ENCODE data around the gene SDCCAG8.

The SDCCAG8 gene

GRCh38 chr1:243218059-243218458, 37.8 kb upstream of the SDCCAG8 start:
- H3K4me3 Mint-ChIP-seq: no peak overlapping the region
- TF ChIP-seq, protein P1, sequence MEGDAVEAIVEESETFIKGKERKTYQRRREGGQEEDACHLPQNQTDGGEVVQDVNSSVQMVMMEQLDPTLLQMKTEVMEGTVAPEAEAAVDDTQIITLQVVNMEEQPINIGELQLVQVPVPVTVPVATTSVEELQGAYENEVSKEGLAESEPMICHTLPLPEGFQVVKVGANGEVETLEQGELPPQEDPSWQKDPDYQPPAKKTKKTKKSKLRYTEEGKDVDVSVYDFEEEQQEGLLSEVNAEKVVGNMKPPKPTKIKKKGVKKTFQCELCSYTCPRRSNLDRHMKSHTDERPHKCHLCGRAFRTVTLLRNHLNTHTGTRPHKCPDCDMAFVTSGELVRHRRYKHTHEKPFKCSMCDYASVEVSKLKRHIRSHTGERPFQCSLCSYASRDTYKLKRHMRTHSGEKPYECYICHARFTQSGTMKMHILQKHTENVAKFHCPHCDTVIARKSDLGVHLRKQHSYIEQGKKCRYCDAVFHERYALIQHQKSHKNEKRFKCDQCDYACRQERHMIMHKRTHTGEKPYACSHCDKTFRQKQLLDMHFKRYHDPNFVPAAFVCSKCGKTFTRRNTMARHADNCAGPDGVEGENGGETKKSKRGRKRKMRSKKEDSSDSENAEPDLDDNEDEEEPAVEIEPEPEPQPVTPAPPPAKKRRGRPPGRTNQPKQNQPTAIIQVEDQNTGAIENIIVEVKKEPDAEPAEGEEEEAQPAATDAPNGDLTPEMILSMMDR (IDR thresholded peaks at IDR 0.05): no peak
- no peaks in the 10 kb centered on the region for H3K4me1 Mint-ChIP-seq
- no peaks in the 10 kb centered on the region for H3K27me3 Mint-ChIP-seq (ENCODE audit: low read depth, poor library complexity)
- DNase-seq: no peak
- H3K9me3 Mint-ChIP-seq: peaks cover 11% of the 10 kb centered on the region
- no peak overlapping the region for H3K27ac Mint-ChIP-seq
- H3K36me3 Mint-ChIP-seq (ENCODE audit: low read depth): peaks cover 92% of the 10 kb centered on the region

GRCh38 chr1:243227622-243228021, 28.2 kb upstream of the SDCCAG8 start:
- Mint-ChIP-seq H3K9me3 (peaks cover 55% of the 10 kb centered on the region), H3K4me1 (no peaks in the 10 kb centered on the region), H3K27me3 (ENCODE audit: low read depth, poor library complexity) (no peaks in the 10 kb centered on the region), H3K27ac (no peak overlapping the region), H3K4me3 (no peak overlapping the region), H3K36me3 (ENCODE audit: low read depth) (peaks cover 89% of the 10 kb centered on the region)
- no peak for DNase-seq
- TF ChIP-seq, protein P1 (IDR thresholded peaks at IDR 0.05): no peak

DNA sequence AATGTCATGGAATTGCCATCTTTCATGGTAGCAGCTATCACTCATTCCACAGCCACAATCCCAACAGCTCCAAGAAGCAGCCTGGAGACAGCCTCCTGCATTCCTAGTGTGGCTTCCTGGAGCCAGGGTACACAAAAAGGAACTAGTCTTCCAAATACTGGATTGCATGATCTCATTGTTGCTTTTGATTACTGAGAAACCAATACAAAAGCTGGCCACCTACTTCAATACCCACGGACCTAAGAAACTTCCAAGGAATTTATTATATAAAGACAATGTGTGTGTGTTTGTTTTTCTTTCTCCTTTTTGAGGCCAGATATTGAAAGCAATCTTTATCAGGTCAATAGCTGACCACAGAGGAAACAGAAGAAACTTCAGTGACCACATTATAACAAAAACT, 26.3 kb upstream of the SDCCAG8 start:
- no peak for DNase-seq
- Mint-ChIP-seq H3K36me3 (ENCODE audit: low read depth) (peaks cover 87% of the 10 kb centered on the region), H3K9me3 (peaks cover 71% of the 10 kb centered on the region), H3K27ac (no peak overlapping the region), H3K27me3 (ENCODE audit: low read depth, poor library complexity) (no peaks in the 10 kb centered on the region), H3K4me1 (no peaks in the 10 kb centered on the region), H3K4me3 (no peak overlapping the region)
- TF ChIP-seq, protein P1 (IDR thresholded peaks at IDR 0.05): no peak

DNA sequence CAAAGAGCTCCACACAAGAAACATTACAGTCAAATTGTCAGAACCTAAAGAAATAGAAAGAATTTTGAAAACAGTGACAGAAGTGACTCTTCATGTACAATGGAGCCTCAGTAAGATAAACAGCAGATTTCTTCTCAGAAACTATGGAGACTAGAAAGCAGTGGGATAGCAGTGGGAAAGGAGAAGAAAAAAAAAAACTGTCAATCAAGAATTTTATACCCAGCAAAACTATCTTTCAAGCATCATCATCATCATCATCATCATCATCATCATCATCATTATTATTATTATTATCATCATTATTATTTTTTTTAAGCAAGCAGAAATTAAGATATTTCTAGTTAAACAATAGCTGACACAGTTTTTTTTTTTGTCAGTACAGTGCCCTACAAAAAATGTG, 24.9 kb upstream of the SDCCAG8 start:
- Mint-ChIP-seq H3K27ac (no peak overlapping the region), H3K36me3 (ENCODE audit: low read depth) (peaks cover 92% of the 10 kb centered on the region), H3K4me1 (no peaks in the 10 kb centered on the region), H3K4me3 (no peak overlapping the region), H3K27me3 (ENCODE audit: low read depth, poor library complexity) (no peaks in the 10 kb centered on the region), H3K9me3 (peaks cover 83% of the 10 kb centered on the region)
- TF ChIP-seq, protein P1 (IDR thresholded peaks at IDR 0.05): no peak
- no peak for DNase-seq

- Mint-ChIP-seq H3K27ac (no peak overlapping the region), H3K36me3 (ENCODE audit: low read depth) (peaks cover 94% of the 10 kb centered on the region), H3K4me3 (no peak overlapping the region), H3K9me3 (peaks cover 89% of the 10 kb centered on the region), H3K27me3 (ENCODE audit: low read depth, poor library complexity) (no peaks in the 10 kb centered on the region), H3K4me1 (no peaks in the 10 kb centered on the region)
- TF ChIP-seq, protein P1 (IDR thresholded peaks at IDR 0.05): no peak
- DNase-seq: no peak
Measured at GRCh38 chr1:243233908-243234307, 21.9 kb upstream of the SDCCAG8 start.

- peaks cover 94% of the 10 kb centered on the region for H3K36me3 Mint-ChIP-seq (ENCODE audit: low read depth)
- H3K9me3 Mint-ChIP-seq: peaks cover 88% of the 10 kb centered on the region
- no peak overlapping the region for H3K4me3 Mint-ChIP-seq
- no peaks in the 10 kb centered on the region for H3K4me1 Mint-ChIP-seq
- TF ChIP-seq, protein P1 (IDR thresholded peaks at IDR 0.05): no peak
- H3K27me3 Mint-ChIP-seq (ENCODE audit: low read depth, poor library complexity): no peaks in the 10 kb centered on the region
- no peak for DNase-seq
- H3K27ac Mint-ChIP-seq: no peak overlapping the region
Measured at GRCh38 chr1:243234978-243235647, 20.7 kb upstream of the SDCCAG8 start.
